GM23338 (cell line): ENCODE measurements around the gene PRPF39.

ENCODE experiments used
- CTCF ChIP-seq, 2 experiments: fragments of 200-600 bp in 1 of 2; sonication (generic) in 1 of 2; conservative IDR thresholded peaks; 2 replicates each; pipeline versions ENCODE4 v1.5.1 to v1.6.1; 2016 to 2017; ENCODE audit warnings: antibody characterized with exemption in 2 of 2, low read depth in 2 of 2, mild to moderate bottlenecking in 2 of 2, moderate library complexity in 1 of 2
- EZH2 ChIP-seq: fragments of 200-600 bp; sonication (generic); IDR thresholded peaks from one replicate; pipeline ENCODE4 v1.8.0; 2017; ENCODE audit warnings: antibody characterized with exemption, mild to moderate bottlenecking, low read depth; ENCODE audit not compliant: unreplicated experiment
- JUNB ChIP-seq: IDR thresholded peaks from one replicate; pipeline ENCODE4 v1.6.1; 2016; ENCODE audit warnings: antibody characterized with exemption; ENCODE audit not compliant: unreplicated experiment
- POLR2AphosphoS5 ChIP-seq: IDR thresholded peaks from 2 replicates; pipeline ENCODE4 v1.6.1; 2016; ENCODE audit warnings: antibody characterized with exemption, low read depth
- ZNF331 ChIP-seq: fragments of 250-450 bp; sonication (Bioruptor Pico); IDR thresholded peaks from 2 replicates; pipeline ENCODE4 v1.5.0; 2020; ENCODE audit warnings: low read depth, mild to moderate bottlenecking, moderate library complexity

- TF ChIP-seq JUNB, result no peak
- no peak for TF ChIP-seq CTCF (conservative IDR thresholded peaks at IDR 0.05; ENCODE audit: low read depth in 2 of 2)
- TF ChIP-seq EZH2, result no peak
- no peak for TF ChIP-seq POLR2AphosphoS5
- no peak for TF ChIP-seq ZNF331 (CRISPR knock-in tag)
These were observed 10.4 kb downstream of the PRPF39 start for GRCh38 chr14:45094275-45094674.
